HepG2 (cell line): Measurements from ENCODE around the gene GDE1. TPM values are rescaled to one million over a fixed set of nuclear protein-coding genes. Genes with fewer than 3 reads are reported as not detected.

ENCODE experiments used
- AKAP8 ChIP-seq: sonication (generic); formaldehyde crosslinking; IDR thresholded peaks from 2 replicates; pipeline ENCODE4 v1.5.1; 2020; ENCODE audit warnings: mild to moderate bottlenecking, missing genetic modification reagents
- DMAP1 ChIP-seq: IDR thresholded peaks from 2 replicates; pipeline ENCODE4 v1.6.1; 2016
- ERF ChIP-seq: IDR thresholded peaks from 2 replicates; pipeline ENCODE4 v1.6.1; 2018; ENCODE audit warnings: missing biosample characterization, missing genetic modification reagents
- GPN1 ChIP-seq: sonication (generic); formaldehyde crosslinking; IDR thresholded peaks from 2 replicates; pipeline ENCODE4 v1.5.1; 2020; ENCODE audit warnings: missing genetic modification reagents, borderline replicate concordance
- GTF2F1 ChIP-seq: fragments of 150-350 bp; IDR thresholded peaks from 2 replicates; pipeline ENCODE4 v1.6.1; 2014; ENCODE audit warnings: low read length
- HNRNPL ChIP-seq: fragments of 200-400 bp; formaldehyde crosslinking; IDR thresholded peaks from 2 replicates; pipeline ENCODE4 v1.6.1; 2017; ENCODE audit warnings: mild to moderate bottlenecking, low read depth, low read length
- PHF20 ChIP-seq: sonication (generic); formaldehyde crosslinking; IDR thresholded peaks from 2 replicates; pipeline ENCODE4 v1.5.0; 2020; ENCODE audit warnings: mild to moderate bottlenecking, missing genetic modification reagents
- SOX5 ChIP-seq: IDR thresholded peaks from 2 replicates; pipeline ENCODE4 v1.6.1; 2016; ENCODE audit warnings: borderline replicate concordance
- TBX2 ChIP-seq: sonication (generic); formaldehyde crosslinking; IDR thresholded peaks from 2 replicates; pipeline ENCODE4 v1.5.0; 2020; ENCODE audit warnings: missing genetic modification reagents, mild to moderate bottlenecking, borderline replicate concordance
- TCF7L2 ChIP-seq: IDR thresholded peaks from 2 replicates; pipeline ENCODE4 v1.6.1; 2011; ENCODE audit warnings: mild to moderate bottlenecking, low read depth, low read length, moderate library complexity
- ZKSCAN1 ChIP-seq: fragments of 150-350 bp; IDR thresholded peaks from 2 replicates; pipeline ENCODE4 v1.6.1; 2014; ENCODE audit warnings: low read length
- ZNF672 ChIP-seq: sonication (generic); formaldehyde crosslinking; IDR thresholded peaks from 2 replicates; pipeline ENCODE4 v1.8.1; 2022; ENCODE audit warnings: missing genetic modification reagents
- ZNF782 ChIP-seq: sonication (generic); formaldehyde crosslinking; IDR thresholded peaks from 2 replicates; pipeline ENCODE4 v1.4.0; 2020; ENCODE audit warnings: missing genetic modification reagents, mild to moderate bottlenecking, borderline replicate concordance
- polyA plus RNA-seq, 8 experiments: library from polyadenylated mRNA; depleted of rRNA in 3 of 8; stranded (reverse) in 7 of 8; unstranded in 1 of 8; fragments of >200 nt; fragmentation: Illumina TruSeq in 4 of 8; extraction: Trizol in 4 of 8; gene quantifications; 2 replicates each; pipeline versions ENCODE4 v1.2.1 to v1.2.3, GENCODE V29; 2011 to 2016; ENCODE audit warnings: low read depth in 4 of 8, missing spikeins in 1 of 8, mixed read lengths in 1 of 8; ENCODE audit not compliant: insufficient read depth in 1 of 8
- total RNA-seq, 5 experiments: library from RNA; depleted of rRNA; stranded (reverse); fragments of >200 nt; fragmentation: Illumina TruSeq; extraction: Trizol; gene quantifications; 2 replicates each; pipeline ENCODE4 v1.2.3, GENCODE V29; 2016; ENCODE audit warnings: low read depth in 1 of 5
- TF ChIP-seq, protein P1 (sequence below): sonication (generic); formaldehyde crosslinking; IDR thresholded peaks from 2 replicates; pipeline ENCODE4 v1.4.0; 2020; ENCODE audit warnings: missing genetic modification reagents
- TF ChIP-seq, protein P2 (sequence below): fragments of 450-650 bp; IDR thresholded peaks from 2 replicates; pipeline ENCODE4 v1.6.1; 2017; ENCODE audit warnings: mild to moderate bottlenecking
- TF ChIP-seq, protein P3 (sequence below): sonication (generic); formaldehyde crosslinking; IDR thresholded peaks from 2 replicates; pipeline ENCODE4 v1.4.0; 2020; ENCODE audit warnings: missing genetic modification reagents
- TF ChIP-seq, protein P4 (sequence below): sonication (generic); formaldehyde crosslinking; IDR thresholded peaks from 2 replicates; pipeline ENCODE4 v1.4.0; 2020; ENCODE audit warnings: missing genetic modification reagents
- TF ChIP-seq, protein P5 (sequence below): sonication (generic); formaldehyde crosslinking; IDR thresholded peaks from 2 replicates; pipeline ENCODE4 v1.4.0; 2020; ENCODE audit warnings: missing genetic modification reagents
- TF ChIP-seq, protein P6 (sequence below): sonication (generic); formaldehyde crosslinking; IDR thresholded peaks from 2 replicates; pipeline ENCODE4 v1.8.0; 2022; ENCODE audit warnings: mild to moderate bottlenecking, missing genetic modification reagents, borderline replicate concordance

Gene GDE1
- total and polyA plus RNA-seq, 2 of the 13 experiments (the other 11 are each of a cell fraction or from before 2014, with no cell fraction given) = 35.9 to 59.0 TPM

DNA sequence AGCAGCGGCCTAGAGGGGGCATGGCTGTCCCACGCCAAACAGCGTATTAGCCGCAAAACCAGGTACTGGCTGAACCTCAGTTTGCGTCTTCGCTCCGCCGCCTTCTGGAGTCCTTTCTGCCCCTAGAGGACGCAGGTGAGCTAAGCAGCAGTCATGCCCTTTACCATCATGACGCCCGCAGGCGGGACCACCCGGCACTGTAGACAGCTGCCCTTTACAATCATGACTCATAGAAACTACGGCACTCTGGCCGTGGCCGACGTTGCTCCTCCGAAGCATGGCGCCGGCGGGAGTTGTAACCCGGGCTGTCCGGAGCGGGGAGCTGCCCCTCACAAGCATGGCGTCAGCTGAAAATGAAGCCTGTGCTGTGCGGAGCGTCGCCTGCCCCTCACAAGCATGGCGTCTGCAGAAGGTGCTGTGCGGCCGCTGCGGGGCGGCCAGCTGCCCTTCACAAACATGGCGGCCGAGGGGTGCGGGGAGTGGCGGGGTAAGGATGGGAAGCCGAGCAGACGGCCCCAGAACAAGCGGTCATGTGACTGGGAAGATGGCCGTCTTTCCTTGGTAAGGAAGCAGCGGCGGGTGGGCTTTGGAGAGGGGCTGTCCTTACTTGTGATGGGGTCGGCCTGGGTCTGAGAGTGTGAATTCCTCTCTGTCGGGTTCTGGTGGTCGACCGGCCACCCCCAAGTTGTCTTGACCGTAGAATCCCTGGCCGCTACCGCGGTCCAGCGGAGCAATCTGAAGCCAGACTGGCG, 33.5 kb upstream of the GDE1 start, which contains the start of gene VPS35L (continued):
- TF ChIP-seq, protein P1, sequence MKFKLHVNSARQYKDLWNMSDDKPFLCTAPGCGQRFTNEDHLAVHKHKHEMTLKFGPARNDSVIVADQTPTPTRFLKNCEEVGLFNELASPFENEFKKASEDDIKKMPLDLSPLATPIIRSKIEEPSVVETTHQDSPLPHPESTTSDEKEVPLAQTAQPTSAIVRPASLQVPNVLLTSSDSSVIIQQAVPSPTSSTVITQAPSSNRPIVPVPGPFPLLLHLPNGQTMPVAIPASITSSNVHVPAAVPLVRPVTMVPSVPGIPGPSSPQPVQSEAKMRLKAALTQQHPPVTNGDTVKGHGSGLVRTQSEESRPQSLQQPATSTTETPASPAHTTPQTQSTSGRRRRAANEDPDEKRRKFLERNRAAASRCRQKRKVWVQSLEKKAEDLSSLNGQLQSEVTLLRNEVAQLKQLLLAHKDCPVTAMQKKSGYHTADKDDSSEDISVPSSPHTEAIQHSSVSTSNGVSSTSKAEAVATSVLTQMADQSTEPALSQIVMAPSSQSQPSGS = peak; percentile 67; the same call in 1 of the 2 replicates
- 0 out of 2 replicates have a peak, but pooled peaks have one; percentile 49 for TF ChIP-seq GTF2F1
- TF ChIP-seq, protein P2, sequence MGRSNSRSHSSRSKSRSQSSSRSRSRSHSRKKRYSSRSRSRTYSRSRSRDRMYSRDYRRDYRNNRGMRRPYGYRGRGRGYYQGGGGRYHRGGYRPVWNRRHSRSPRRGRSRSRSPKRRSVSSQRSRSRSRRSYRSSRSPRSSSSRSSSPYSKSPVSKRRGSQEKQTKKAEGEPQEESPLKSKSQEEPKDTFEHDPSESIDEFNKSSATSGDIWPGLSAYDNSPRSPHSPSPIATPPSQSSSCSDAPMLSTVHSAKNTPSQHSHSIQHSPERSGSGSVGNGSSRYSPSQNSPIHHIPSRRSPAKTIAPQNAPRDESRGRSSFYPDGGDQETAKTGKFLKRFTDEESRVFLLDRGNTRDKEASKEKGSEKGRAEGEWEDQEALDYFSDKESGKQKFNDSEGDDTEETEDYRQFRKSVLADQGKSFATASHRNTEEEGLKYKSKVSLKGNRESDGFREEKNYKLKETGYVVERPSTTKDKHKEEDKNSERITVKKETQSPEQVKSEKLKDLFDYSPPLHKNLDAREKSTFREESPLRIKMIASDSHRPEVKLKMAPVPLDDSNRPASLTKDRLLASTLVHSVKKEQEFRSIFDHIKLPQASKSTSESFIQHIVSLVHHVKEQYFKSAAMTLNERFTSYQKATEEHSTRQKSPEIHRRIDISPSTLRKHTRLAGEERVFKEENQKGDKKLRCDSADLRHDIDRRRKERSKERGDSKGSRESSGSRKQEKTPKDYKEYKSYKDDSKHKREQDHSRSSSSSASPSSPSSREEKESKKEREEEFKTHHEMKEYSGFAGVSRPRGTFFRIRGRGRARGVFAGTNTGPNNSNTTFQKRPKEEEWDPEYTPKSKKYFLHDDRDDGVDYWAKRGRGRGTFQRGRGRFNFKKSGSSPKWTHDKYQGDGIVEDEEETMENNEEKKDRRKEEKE = no peak
- peak; percentile 30; the same call in 1 of the 2 replicates for TF ChIP-seq ZKSCAN1
- TF ChIP-seq, protein P3, sequence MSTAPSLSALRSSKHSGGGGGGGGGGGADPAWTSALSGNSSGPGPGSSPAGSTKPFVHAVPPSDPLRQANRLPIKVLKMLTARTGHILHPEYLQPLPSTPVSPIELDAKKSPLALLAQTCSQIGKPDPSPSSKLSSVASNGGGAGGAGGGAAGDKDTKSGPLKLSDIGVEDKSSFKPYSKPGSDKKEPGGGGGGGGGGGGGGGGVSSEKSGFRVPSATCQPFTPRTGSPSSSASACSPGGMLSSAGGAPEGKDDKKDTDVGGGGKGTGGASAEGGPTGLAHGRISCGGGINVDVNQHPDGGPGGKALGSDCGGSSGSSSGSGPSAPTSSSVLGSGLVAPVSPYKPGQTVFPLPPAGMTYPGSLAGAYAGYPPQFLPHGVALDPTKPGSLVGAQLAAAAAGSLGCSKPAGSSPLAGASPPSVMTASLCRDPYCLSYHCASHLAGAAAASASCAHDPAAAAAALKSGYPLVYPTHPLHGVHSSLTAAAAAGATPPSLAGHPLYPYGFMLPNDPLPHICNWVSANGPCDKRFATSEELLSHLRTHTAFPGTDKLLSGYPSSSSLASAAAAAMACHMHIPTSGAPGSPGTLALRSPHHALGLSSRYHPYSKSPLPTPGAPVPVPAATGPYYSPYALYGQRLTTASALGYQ (CRISPR knock-in tag) = peak; percentile 77
- TF ChIP-seq, protein P4, sequence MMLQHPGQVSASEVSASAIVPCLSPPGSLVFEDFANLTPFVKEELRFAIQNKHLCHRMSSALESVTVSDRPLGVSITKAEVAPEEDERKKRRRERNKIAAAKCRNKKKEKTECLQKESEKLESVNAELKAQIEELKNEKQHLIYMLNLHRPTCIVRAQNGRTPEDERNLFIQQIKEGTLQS (CRISPR knock-in tag) = peak; percentile 66; the same call in 1 of the 2 replicates
- peak; percentile 79 for TF ChIP-seq TBX2 (CRISPR knock-in tag)
- no peak for TF ChIP-seq AKAP8 (CRISPR knock-in tag)
- TF ChIP-seq TCF7L2 = no peak
- TF ChIP-seq DMAP1 (CRISPR knock-in tag) = peak; percentile 64; the same call in 1 of the 2 replicates
- TF ChIP-seq HNRNPL = peak; percentile 70
- no peak; the same call in 1 of the 2 replicates for TF ChIP-seq SOX5
- TF ChIP-seq GPN1 = no peak
- peak; percentile 91; the same call in 1 of the 2 replicates for TF ChIP-seq ERF
- TF ChIP-seq, protein P5, sequence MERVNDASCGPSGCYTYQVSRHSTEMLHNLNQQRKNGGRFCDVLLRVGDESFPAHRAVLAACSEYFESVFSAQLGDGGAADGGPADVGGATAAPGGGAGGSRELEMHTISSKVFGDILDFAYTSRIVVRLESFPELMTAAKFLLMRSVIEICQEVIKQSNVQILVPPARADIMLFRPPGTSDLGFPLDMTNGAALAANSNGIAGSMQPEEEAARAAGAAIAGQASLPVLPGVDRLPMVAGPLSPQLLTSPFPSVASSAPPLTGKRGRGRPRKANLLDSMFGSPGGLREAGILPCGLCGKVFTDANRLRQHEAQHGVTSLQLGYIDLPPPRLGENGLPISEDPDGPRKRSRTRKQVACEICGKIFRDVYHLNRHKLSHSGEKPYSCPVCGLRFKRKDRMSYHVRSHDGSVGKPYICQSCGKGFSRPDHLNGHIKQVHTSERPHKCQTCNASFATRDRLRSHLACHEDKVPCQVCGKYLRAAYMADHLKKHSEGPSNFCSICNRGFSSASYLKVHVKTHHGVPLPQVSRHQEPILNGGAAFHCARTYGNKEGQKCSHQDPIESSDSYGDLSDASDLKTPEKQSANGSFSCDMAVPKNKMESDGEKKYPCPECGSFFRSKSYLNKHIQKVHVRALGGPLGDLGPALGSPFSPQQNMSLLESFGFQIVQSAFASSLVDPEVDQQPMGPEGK = 0 out of 2 replicates have a peak, but pooled peaks have one; percentile 8
- TF ChIP-seq PHF20 (CRISPR knock-in tag) = peak; percentile 56
- TF ChIP-seq ZNF672 (CRISPR knock-in tag) = no peak
- TF ChIP-seq, protein P6, sequence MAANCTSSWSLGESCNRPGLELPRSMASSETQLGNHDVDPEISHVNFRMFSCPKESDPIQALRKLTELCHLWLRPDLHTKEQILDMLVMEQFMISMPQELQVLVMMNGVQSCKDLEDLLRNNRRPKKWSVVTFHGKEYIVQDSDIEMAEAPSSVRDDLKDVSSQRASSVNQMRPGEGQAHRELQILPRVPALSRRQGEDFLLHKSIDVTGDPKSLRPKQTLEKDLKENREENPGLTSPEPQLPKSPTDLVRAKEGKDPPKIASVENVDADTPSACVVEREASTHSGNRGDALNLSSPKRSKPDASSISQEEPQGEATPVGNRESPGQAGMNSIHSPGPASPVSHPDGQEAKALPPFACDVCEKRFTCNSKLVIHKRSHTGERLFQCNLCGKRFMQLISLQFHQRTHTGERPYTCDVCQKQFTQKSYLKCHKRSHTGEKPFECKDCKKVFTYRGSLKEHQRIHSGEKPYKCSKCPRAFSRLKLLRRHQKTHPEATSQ (CRISPR knock-in tag) = peak; percentile 95
- peak; percentile 25; the same call in 1 of the 2 replicates for TF ChIP-seq ZNF782 (CRISPR knock-in tag)
